ENCODE measurements around the gene SHISA6.
A peak's percentile ranks its signal among the peaks of the same experiment; 100 is the strongest.

The SHISA6 gene

DNA sequence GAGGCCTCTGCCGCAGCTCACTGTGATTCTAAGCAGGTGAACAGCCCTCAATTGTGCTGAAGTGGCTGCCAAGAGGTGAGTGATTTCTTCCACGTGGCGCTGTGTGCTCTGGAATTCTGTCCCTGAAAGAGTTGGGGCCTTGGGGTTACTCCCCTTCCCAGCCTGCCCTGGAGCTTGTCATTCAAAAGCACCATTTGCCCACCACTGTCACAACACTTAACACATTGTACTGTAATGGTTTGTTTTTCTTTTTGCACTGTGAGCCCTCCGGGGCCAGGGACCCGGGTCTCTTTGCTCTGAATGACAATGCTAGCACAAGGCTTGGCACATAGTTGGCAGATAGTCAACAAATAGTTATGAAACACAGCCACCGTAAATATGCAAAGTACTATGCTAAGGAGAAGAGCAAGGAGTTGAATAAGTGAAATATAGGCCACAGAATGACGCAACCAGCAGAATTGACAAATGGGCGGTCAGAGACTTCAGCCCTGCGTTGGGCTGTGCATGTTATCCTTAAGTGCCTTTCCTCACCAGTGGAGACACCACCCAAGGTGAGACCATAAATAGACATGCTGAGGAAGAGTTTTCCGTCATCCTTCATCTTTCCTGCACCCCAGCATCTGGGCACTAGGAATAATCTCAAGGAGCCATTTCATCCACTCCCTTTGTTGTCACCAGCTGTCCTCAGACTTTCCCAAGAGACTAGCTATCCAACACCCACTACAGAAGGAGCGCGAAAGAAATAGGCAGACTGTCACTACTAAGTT, 245.3 kb downstream of the SHISA6 start:
- DNase-seq (ENCODE audit: low spot score), result no peak
- TF ChIP-seq, protein P1, sequence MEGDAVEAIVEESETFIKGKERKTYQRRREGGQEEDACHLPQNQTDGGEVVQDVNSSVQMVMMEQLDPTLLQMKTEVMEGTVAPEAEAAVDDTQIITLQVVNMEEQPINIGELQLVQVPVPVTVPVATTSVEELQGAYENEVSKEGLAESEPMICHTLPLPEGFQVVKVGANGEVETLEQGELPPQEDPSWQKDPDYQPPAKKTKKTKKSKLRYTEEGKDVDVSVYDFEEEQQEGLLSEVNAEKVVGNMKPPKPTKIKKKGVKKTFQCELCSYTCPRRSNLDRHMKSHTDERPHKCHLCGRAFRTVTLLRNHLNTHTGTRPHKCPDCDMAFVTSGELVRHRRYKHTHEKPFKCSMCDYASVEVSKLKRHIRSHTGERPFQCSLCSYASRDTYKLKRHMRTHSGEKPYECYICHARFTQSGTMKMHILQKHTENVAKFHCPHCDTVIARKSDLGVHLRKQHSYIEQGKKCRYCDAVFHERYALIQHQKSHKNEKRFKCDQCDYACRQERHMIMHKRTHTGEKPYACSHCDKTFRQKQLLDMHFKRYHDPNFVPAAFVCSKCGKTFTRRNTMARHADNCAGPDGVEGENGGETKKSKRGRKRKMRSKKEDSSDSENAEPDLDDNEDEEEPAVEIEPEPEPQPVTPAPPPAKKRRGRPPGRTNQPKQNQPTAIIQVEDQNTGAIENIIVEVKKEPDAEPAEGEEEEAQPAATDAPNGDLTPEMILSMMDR (IDR thresholded peaks at IDR 0.05), result no peak
- Histone ChIP-seq H3K4me3 (no peak overlapping the region), H3K27ac (no peak overlapping the region)

DNA sequence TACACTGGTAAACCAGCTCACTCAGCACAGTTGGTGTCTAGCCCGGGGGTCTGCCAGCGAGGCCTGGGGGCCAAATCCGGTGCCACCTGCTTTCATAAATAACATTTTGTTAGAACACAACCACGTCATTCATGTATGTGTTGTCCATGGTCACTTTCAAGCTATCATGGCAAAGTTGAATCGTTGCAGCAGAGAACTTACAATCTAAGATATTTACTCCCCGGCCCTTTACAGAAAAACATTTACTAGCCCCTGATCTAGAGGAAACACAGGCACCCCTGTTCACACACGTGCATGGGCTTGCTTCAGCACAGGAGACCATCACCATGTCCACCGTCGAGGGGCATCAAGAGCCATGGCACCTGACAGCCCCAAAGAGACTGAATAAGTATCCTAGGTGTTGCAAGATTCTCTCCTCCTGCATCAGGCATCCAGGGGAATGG, 245.9 kb downstream of the SHISA6 start:
- Histone ChIP-seq H3K27ac (no peak overlapping the region), H3K4me3 (no peak overlapping the region)
- no peak for DNase-seq (ENCODE audit: low spot score)
- TF ChIP-seq, protein P1 (IDR thresholded peaks at IDR 0.05), result no peak

DNA sequence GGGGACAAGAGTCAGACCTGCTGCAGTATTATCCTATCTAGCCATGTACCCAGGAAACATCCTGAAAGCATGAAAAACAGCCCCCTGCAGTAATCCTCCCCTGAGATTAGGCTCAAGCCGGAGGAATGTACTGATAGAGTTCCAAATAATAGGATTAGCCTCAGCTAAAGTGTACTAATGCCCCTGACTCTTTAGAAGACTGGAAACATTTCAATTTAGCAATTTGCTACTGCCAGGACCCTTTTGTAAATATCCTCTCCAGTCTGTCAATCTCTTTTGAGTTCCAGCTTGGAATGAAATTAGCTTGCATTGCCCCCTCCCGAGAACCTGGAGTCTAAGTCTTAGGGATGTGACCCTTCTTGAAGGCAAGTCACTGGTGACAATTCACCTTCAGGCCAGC, 246.5 kb downstream of the SHISA6 start:
- TF ChIP-seq, protein P1 (IDR thresholded peaks at IDR 0.05), result no peak
- H3K4me3 ChIP-seq, result no peak overlapping the region
- no peak for DNase-seq (ENCODE audit: low spot score)

DNA sequence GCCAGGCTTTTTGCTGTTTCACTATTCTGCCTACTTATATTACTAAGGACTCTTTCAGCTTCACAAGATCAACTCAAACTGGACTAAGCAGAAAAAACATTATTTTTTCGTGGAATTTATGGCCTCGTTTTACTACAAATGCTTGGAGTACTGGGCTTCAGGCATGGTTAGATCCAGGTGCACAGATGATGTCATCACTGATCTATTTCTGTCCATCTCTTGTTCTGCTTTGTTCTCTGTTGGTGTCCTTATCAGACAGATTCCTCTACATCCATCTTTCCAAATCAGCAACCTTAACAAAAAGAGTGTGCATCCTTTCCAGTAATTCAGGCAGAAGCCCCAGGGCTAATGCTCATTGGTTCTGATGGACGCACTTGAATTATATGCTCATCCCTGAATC, 247.4 kb downstream of the SHISA6 start:
- TF ChIP-seq, protein P1 (IDR thresholded peaks at IDR 0.05), result no peak

More for the DNA sequence above, 246.5 kb downstream of the SHISA6 start:
- no peak overlapping the region for H3K27ac ChIP-seq

DNA sequence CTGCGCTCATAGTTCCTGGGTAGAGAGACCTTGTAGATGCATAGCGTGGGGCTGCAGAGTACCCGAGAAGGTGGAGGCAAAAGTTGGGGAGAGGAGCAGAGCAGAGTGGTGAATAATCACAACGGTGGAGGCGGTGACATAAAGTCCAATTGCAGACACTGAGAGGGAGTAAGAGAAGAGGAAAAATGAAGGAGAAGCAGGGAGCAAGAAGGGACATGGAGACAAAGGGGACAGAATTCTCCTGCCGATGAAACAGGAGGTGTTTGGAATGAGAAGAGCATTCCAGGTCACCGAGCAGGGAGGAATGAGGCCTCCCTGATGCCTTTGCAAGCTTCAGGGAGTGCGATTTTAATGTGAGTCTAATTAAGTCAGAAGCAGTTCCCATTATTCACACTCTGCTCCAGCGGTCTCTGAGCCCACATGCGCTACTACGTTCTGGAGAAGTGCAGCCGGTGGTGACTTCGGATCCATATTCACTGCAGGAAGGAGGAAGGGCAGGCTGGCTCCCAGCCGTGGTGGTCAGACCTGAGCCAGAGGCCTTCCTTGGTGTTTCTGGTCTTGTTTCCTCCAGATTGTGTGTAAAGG, 249.2 kb downstream of the SHISA6 start:
- Histone ChIP-seq H3K4me3 (no peak overlapping the region), H3K27ac (no peak overlapping the region)
- no peak for DNase-seq (ENCODE audit: low spot score)
- TF ChIP-seq, protein P1 (IDR thresholded peaks at IDR 0.05), result no peak

More for the DNA sequence above, 247.4 kb downstream of the SHISA6 start:
- DNase-seq (ENCODE audit: low spot score), result no peak
- Histone ChIP-seq H3K27ac (no peak overlapping the region), H3K4me3 (no peak overlapping the region)

DNA sequence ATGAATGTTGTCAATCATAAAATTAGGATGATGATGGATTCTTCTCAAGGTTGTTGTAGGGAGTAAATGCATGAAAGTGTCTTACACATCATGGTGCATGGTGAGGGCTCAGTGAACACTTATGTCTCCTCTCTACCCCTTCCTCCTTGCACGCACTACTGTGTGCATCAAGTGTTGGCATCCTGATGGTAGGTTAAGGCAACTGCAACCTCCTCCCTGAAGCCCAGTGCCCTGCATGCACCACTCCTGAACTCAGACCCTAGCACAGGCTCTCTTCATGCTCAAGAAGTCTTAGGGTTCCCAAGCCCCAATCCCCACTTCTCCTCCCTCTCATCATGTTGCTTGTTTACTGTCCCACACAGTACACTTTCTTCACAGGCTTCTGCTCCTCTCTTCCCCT, 251.5 kb downstream of the SHISA6 start:
- Histone ChIP-seq H3K27ac (no peak overlapping the region), H3K4me3 (no peak overlapping the region)
- peak; percentile 24 for DNase-seq (ENCODE audit: low spot score)
- TF ChIP-seq, protein P1 (IDR thresholded peaks at IDR 0.05), result no peak

DNA sequence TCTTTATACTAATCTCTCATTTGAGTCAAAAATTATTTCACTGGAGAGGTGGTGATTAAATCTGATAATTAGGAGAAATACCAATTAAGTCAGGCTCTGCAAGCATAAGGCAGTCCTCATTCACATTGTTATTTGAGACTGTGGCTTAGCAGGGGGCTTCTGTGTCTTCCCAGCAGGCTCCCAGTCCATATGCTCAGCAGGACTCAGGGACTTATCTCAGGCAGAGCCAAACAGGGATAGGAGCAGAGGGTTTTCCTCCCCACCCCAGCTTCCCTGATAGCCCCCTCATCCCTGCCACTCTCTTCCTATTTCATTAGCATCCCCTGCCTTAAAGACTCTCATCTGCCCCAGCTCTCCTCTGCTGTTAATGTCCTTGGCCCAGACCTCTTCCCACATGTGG, 252.9 kb downstream of the SHISA6 start:
- TF ChIP-seq, protein P1 (IDR thresholded peaks at IDR 0.05), result no peak
- H3K4me3 ChIP-seq, result no peak overlapping the region
- no peak overlapping the region for H3K27ac ChIP-seq
- DNase-seq (ENCODE audit: low spot score), result peak; percentile 29
